IPS-20b (cell line): ENCODE measurements around the gene RELN.
"Not testable (repeated sequence)": the region's sequence is repeated elsewhere in the genome, so short reads cannot be mapped to it uniquely, and the experiment has no call there.

ENCODE experiments used
- H3K27ac ChIP-seq: one replicate; pipeline ENCODE4 v1.5.1; 2013; ENCODE audit warnings: low read length
- H3K27me3 ChIP-seq: 2 replicates; pipeline ENCODE4 v1.6.1; 2013; ENCODE audit warnings: mild to moderate bottlenecking, low read length, inconsistent platforms; ENCODE audit not compliant: insufficient read depth
- H3K36me3 ChIP-seq: 2 replicates; pipeline ENCODE4 v1.6.1; 2013; ENCODE audit warnings: low read depth, mild to moderate bottlenecking, inconsistent platforms, low read length, moderate library complexity; ENCODE audit not compliant: insufficient read depth
- H3K4me1 ChIP-seq: 2 replicates; pipeline ENCODE4 v1.6.1; 2013; ENCODE audit warnings: mild to moderate bottlenecking, control low read depth, inconsistent platforms, low read length, moderate library complexity; ENCODE audit not compliant: insufficient read depth
- H3K4me3 ChIP-seq: 2 replicates; pipeline ENCODE4 v1.5.1; 2013; ENCODE audit warnings: mild to moderate bottlenecking, low read length, inconsistent platforms
- H3K9ac ChIP-seq: 2 replicates; pipeline ENCODE4 v1.6.1; 2013; ENCODE audit warnings: low read depth, mild to moderate bottlenecking, inconsistent platforms, low read length, moderate library complexity
- H3K9me3 ChIP-seq: 2 replicates; pipeline ENCODE4 v1.6.1; 2013; ENCODE audit warnings: mild to moderate bottlenecking, low read depth, low read length, inconsistent platforms; ENCODE audit not compliant: insufficient read depth

The RELN gene

DNA sequence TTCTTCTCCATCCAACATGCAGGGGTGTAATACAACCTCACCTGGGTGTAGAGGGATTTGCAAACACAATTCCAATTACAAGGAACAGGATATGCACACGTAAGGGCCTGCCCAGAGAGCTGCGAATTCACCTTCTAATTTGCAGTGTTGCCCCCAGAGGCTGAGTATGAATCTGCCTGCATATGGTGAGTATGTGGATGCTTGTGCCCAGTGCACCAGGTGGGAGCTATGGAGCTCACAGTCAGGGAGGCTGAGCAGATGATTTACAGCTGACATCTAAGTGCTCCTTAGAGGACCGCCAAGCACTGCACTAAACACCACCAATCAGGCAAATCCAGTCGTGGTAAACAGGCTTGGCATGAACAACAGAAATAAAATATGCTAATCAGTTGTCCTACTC, 132.0 kb downstream of the RELN start:
- Histone ChIP-seq H3K4me1 (peaks cover 10% of the 10 kb centered on the region), H3K9me3 (no peaks in the 10 kb centered on the region), H3K9ac (no peak overlapping the region), H3K4me3 (peak overlapping the region; percentile 13; the same call in 1 of the 2 replicates), H3K27ac (peak overlapping the region; percentile 43), H3K36me3 (no peaks in the 10 kb centered on the region), H3K27me3 (no peaks in the 10 kb centered on the region)

DNA sequence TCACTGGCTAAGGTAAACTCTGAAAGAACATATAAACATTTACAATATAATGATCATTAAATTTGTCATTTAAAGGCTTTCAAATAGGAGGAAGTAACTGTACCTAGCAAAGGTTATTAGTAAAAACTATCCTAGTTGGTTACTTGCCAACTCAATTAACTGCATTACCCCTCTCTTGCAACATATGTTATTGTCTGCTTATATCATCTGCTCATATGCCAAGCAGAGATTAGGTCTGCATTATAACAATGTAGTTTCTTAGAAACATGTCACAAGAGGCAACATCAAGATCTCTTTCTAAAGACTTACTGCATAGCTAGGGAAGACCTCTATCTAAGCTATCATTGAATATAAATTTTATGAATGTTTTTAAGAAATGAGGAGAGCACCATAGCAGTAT, 132.5 kb downstream of the RELN start:
- H3K27me3 ChIP-seq = no peaks in the 10 kb centered on the region
- H3K9ac ChIP-seq = peak overlapping the region; percentile 26; the same call in 1 of the 2 replicates
- H3K36me3 ChIP-seq = no peaks in the 10 kb centered on the region
- no peaks in the 10 kb centered on the region for H3K9me3 ChIP-seq
- peaks cover 10% of the 10 kb centered on the region for H3K4me1 ChIP-seq
- H3K27ac ChIP-seq = peak overlapping the region; percentile 43
- peak overlapping the region; percentile 13; the same call in 1 of the 2 replicates for H3K4me3 ChIP-seq

DNA sequence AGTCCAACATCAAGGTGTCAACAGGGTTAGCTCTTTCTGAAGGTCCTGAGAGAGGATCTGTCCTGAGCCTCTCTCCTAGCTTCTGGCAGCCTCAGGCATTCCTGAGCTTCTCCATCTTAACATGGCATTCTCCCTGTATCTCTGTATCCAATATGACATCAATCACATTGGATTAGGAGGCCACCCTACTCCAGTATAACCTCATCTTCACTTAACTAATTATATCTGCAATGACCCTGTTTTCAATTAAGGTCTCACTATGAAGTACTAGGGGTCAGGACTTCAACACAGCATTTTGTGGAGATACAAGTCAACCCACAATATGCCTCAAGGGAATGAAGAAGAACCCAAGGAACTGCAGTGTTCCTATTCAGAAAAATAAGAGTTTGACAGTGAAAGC, 133.8 kb downstream of the RELN start:
- peaks cover 10% of the 10 kb centered on the region for H3K4me1 ChIP-seq
- H3K27me3 ChIP-seq = no peaks in the 10 kb centered on the region
- H3K9me3 ChIP-seq = no peaks in the 10 kb centered on the region
- H3K9ac ChIP-seq = no peak overlapping the region
- H3K27ac ChIP-seq = no peak overlapping the region
- H3K36me3 ChIP-seq = no peaks in the 10 kb centered on the region
- no peak overlapping the region for H3K4me3 ChIP-seq

GRCh38 chr7:103854611-103855010, 134.8 kb downstream of the RELN start:
- Histone ChIP-seq H3K4me1 (peaks cover 10% of the 10 kb centered on the region), H3K9ac (no peak overlapping the region), H3K9me3 (no peaks in the 10 kb centered on the region), H3K27me3 (no peaks in the 10 kb centered on the region), H3K27ac (no peak overlapping the region), H3K36me3 (no peaks in the 10 kb centered on the region), H3K4me3 (no peak overlapping the region)

- no peak overlapping the region for H3K9ac ChIP-seq
- H3K27ac ChIP-seq = no peak overlapping the region
- no peaks in the 10 kb centered on the region for H3K27me3 ChIP-seq
- H3K4me3 ChIP-seq = no peak overlapping the region
- H3K4me1 ChIP-seq = no peaks in the 10 kb centered on the region; the same call in 1 of the 2 replicates
- H3K9me3 ChIP-seq = no peaks in the 10 kb centered on the region
- H3K36me3 ChIP-seq = no peaks in the 10 kb centered on the region
These were observed 138.1 kb downstream of the RELN start for GRCh38 chr7:103851357-103851756.

- no peak overlapping the region for H3K4me3 ChIP-seq
- no peaks in the 10 kb centered on the region for H3K36me3 ChIP-seq
- no peak overlapping the region for H3K9ac ChIP-seq
- no peaks in the 10 kb centered on the region for H3K4me1 ChIP-seq
- no peak overlapping the region for H3K27ac ChIP-seq
- no peaks in the 10 kb centered on the region for H3K27me3 ChIP-seq
- no peaks in the 10 kb centered on the region for H3K9me3 ChIP-seq
These were observed 145.6 kb downstream of the RELN start for GRCh38 chr7:103843689-103844480.

DNA sequence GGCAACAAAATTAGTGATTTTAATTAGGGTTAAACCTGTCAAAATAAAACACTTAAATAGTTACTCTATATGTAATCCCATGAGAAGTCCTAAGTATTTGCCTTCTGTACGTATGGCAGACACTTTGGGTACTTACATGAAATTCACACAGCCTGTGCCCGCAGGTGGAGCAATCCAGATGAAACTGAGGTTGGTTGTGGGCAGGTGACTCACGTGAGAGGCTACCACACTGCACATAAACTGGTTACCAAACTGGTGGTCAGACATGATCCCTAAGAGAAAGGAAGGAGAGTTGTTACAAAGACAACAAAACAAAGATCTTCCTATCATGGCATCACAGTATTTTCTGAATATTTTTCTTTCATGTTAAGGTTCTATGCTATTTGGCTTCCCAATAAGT, 156.1 kb downstream of the RELN start:
- Histone ChIP-seq H3K27ac (no peak overlapping the region), H3K9me3 (no peaks in the 10 kb centered on the region), H3K4me1 (no peaks in the 10 kb centered on the region), H3K9ac (no peak overlapping the region), H3K27me3 (no peaks in the 10 kb centered on the region), H3K36me3 (no peaks in the 10 kb centered on the region), H3K4me3 (no peak overlapping the region)

DNA sequence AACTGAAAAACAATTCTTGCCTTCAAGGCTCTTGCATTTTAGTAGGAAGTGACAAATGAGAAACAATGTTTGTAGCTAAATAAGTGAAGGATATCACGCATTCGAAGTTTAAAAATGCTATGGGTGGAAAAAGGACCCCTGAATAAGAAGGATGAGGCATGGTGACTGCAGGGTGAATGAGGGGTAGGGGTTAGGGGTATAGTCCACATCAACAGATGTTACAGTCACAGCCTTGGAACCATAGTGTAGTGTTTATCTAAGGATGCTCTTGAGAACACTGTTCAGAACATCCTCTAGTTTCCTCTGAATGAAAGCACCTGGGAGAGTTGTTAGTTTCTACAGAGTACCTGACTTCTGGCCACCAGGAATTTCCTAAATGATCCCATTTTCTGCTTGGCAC, 157.0 kb downstream of the RELN start:
- Histone ChIP-seq H3K36me3 (no peaks in the 10 kb centered on the region), H3K4me1 (no peaks in the 10 kb centered on the region), H3K27ac (no peak overlapping the region), H3K9ac (no peak overlapping the region), H3K9me3 (no peaks in the 10 kb centered on the region), H3K4me3 (no peak overlapping the region), H3K27me3 (no peaks in the 10 kb centered on the region)

DNA sequence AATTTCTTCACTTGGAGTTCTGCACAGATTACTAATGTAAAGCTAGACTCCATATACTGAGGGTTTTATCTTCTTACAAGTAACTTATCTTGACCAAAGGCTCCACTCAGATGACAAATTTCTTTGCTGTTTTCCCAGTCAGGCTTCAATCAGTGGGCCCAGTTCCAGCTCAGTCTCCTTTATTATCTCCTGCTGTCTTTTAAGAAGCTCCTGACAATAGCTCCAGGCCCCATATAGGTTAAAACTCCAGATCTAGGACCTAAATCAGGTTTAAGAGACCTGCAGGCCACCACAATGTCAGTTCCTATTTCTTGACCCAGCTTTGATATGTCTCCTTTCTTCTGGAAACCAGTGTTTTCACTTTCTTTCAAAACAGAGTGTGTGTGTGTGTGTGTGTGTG, 165.2 kb downstream of the RELN start:
- Histone ChIP-seq H3K36me3 (no peaks in the 10 kb centered on the region), H3K27ac (no peak overlapping the region), H3K9me3 (peaks cover 4% of the 10 kb centered on the region; the same call in 1 of the 2 replicates), H3K4me3 (no peak overlapping the region), H3K27me3 (no peaks in the 10 kb centered on the region), H3K4me1 (no peaks in the 10 kb centered on the region), H3K9ac (no peak overlapping the region)

DNA sequence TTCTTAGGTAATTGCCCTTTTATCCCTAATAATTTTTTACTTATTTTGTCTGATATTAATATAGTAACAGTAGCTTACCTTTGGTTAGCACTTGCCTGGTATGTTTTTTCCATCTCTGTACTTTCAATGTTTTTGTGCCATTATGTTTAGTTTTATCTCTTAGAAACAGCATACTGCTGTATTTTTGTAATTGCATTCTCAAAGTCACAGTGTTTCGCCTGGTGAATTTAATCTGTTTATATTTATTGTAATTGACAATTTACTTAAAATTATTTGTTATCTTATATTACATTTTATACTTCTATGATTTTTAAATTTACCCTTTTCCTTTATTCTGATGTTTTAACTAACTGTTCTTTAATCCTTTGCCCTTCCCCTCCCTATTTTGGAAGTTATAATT, 166.4 kb downstream of the RELN start:
- no peak overlapping the region for H3K4me3 ChIP-seq
- no peak overlapping the region for H3K9ac ChIP-seq
- H3K36me3 ChIP-seq = no peaks in the 10 kb centered on the region
- no peaks in the 10 kb centered on the region for H3K4me1 ChIP-seq
- no peak overlapping the region for H3K27ac ChIP-seq
- no peaks in the 10 kb centered on the region for H3K27me3 ChIP-seq
- H3K9me3 ChIP-seq = peaks cover 4% of the 10 kb centered on the region; the same call in 1 of the 2 replicates

- no peaks in the 10 kb centered on the region for H3K4me1 ChIP-seq
- peaks cover 4% of the 10 kb centered on the region; the same call in 1 of the 2 replicates for H3K9me3 ChIP-seq
- no peaks in the 10 kb centered on the region for H3K27me3 ChIP-seq
- H3K36me3 ChIP-seq = no peaks in the 10 kb centered on the region
- H3K9ac ChIP-seq = no peak overlapping the region
- no peak overlapping the region for H3K27ac ChIP-seq
- H3K4me3 ChIP-seq = no peak overlapping the region
These were observed 168.4 kb downstream of the RELN start for GRCh38 chr7:103821092-103821491.

DNA sequence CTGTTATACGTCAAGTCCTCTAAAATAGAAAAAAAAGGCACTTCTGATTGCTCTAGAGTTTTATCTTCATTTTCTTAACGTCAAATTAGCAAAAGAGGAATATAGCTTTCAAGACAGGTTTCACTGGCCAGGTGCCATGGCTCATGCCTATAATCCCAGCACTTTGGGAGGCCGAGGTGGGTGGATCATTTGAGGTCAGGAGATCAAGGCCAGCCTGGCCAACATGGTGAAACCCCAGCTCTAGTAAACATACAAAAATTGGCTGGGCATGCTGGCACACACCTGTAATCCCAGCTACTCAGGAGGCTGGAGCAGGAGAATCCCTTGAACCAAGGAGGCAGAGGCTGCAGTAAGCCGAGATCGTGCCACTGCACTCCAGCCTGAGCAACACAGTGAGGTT, 173.5 kb downstream of the RELN start:
- not testable (repeated sequence) for H3K4me1 ChIP-seq, H3K9me3 ChIP-seq, H3K36me3 ChIP-seq, H3K9ac ChIP-seq, H3K27ac ChIP-seq, H3K27me3 ChIP-seq, H3K4me3 ChIP-seq
